ENCODE results near the gene MACROD1. TPM values are rescaled to one million over a fixed set of nuclear protein-coding genes. Genes with fewer than 3 reads are reported as not detected.
A peak's percentile ranks its signal among the peaks of the same experiment; 100 is the strongest.

MACROD1 gene
- total RNA-seq, 1 donor from 2014 or later: 4.1 TPM

GRCh38 chr11:64036087-64037026 lies 129.6 kb downstream of the MACROD1 start:
- TF ChIP-seq CTCF (IDR thresholded peaks at IDR 0.05; ENCODE audit: unreplicated experiment): no peak
- H3K27me3 Mint-ChIP-seq (ENCODE audit: unreplicated experiment): peaks cover 22% of the 10 kb centered on the region
- no peak overlapping the region for H3K4me3 Mint-ChIP-seq (ENCODE audit: unreplicated experiment)
- no peak overlapping the region for H3K27ac Mint-ChIP-seq (ENCODE audit: unreplicated experiment)
- no peak for DNase-seq (ENCODE audit: low spot score)
- H3K9me3 Mint-ChIP-seq (ENCODE audit: unreplicated experiment): no peaks in the 10 kb centered on the region
- peaks cover 6% of the 10 kb centered on the region for H3K36me3 Mint-ChIP-seq (ENCODE audit: low read depth, unreplicated experiment)
- peaks cover 3% of the 10 kb centered on the region for H3K4me1 Mint-ChIP-seq (ENCODE audit: unreplicated experiment)

GRCh38 chr11:64035576-64035975 lies 130.3 kb downstream of the MACROD1 start, which contains the start of gene FLRT1:
Gene FLRT1, plus strand, starts transcription at chr11:64035931. Its CDS starts 80,337 bp downstream, at chr11:64116268.
- Mint-ChIP-seq H3K9me3 (ENCODE audit: unreplicated experiment) (no peaks in the 10 kb centered on the region), H3K36me3 (ENCODE audit: low read depth, unreplicated experiment) (peaks cover 6% of the 10 kb centered on the region), H3K4me1 (ENCODE audit: unreplicated experiment) (peaks cover 3% of the 10 kb centered on the region), H3K27me3 (ENCODE audit: unreplicated experiment) (peaks cover 20% of the 10 kb centered on the region), H3K27ac (ENCODE audit: unreplicated experiment) (no peak within 1 kb of the TSS), H3K4me3 (ENCODE audit: unreplicated experiment) (peak within 1 kb of the TSS; percentile 68)
- no peak for TF ChIP-seq CTCF (IDR thresholded peaks at IDR 0.05; ENCODE audit: unreplicated experiment)
- DNase-seq (ENCODE audit: low spot score): no peak

- no peak for DNase-seq (ENCODE audit: low spot score)
- H3K27ac Mint-ChIP-seq (ENCODE audit: unreplicated experiment): no peak overlapping the region
- peak overlapping the region; percentile 68 for H3K4me3 Mint-ChIP-seq (ENCODE audit: unreplicated experiment)
- TF ChIP-seq CTCF (IDR thresholded peaks at IDR 0.05; ENCODE audit: unreplicated experiment): no peak
- peaks cover 6% of the 10 kb centered on the region for H3K36me3 Mint-ChIP-seq (ENCODE audit: low read depth, unreplicated experiment)
- H3K4me1 Mint-ChIP-seq (ENCODE audit: unreplicated experiment): peaks cover 3% of the 10 kb centered on the region
- H3K9me3 Mint-ChIP-seq (ENCODE audit: unreplicated experiment): no peaks in the 10 kb centered on the region
- H3K27me3 Mint-ChIP-seq (ENCODE audit: unreplicated experiment): peaks cover 22% of the 10 kb centered on the region
These were observed 130.8 kb downstream of the MACROD1 start for GRCh38 chr11:64035081-64035524.

DNA sequence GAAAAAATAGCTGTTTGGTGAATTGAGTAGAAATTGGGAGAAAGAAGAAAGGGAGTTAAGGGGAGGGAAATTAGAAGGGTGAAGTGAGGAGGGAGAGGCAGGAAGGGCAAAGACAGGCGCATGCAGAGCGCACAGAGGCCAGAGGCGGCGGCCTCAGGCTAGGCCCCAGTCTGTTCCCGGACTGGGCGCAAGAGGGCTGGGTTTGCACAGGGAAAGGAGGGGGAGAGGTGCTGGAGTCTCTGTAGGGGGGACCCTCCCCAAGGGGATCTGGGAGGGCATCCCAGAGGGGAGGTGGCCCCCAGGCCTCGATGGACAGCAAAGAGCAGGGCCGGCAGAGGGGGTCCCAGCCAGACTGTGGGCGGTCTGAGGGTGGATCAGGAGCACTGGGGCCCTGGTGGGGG lies 131.5 kb downstream of the MACROD1 start:
- peaks cover 3% of the 10 kb centered on the region for H3K4me1 Mint-ChIP-seq (ENCODE audit: unreplicated experiment)
- no peaks in the 10 kb centered on the region for H3K9me3 Mint-ChIP-seq (ENCODE audit: unreplicated experiment)
- H3K36me3 Mint-ChIP-seq (ENCODE audit: low read depth, unreplicated experiment): peaks cover 6% of the 10 kb centered on the region
- TF ChIP-seq CTCF (IDR thresholded peaks at IDR 0.05; ENCODE audit: unreplicated experiment): no peak
- H3K27ac Mint-ChIP-seq (ENCODE audit: unreplicated experiment): peak overlapping the region; percentile 14
- H3K27me3 Mint-ChIP-seq (ENCODE audit: unreplicated experiment): peaks cover 24% of the 10 kb centered on the region
- DNase-seq (ENCODE audit: low spot score): no peak
- peak overlapping the region; percentile 14 for H3K4me3 Mint-ChIP-seq (ENCODE audit: unreplicated experiment)

DNA sequence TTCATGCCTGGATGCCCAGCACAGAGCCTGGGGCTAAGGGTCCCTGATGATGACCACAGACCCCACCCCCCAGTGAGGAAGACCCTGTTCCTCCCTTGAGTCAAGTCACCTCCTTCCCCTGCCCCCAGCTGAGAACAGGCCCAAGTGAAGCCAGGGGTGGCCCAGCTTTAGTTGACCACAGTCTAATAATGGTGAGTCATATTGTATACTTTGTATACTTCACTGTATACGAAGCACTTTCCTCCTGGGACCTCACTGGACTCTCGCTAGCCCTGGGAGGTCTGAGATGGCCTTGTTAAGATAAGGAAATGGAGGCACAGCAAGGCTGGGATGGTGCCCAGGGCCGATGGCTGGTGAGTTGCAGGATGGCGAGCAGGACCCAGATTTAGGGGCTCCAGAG lies 133.9 kb downstream of the MACROD1 start:
- Mint-ChIP-seq H3K4me1 (ENCODE audit: unreplicated experiment) (peaks cover 10% of the 10 kb centered on the region), H3K36me3 (ENCODE audit: low read depth, unreplicated experiment) (peaks cover 6% of the 10 kb centered on the region), H3K27me3 (ENCODE audit: unreplicated experiment) (peaks cover 26% of the 10 kb centered on the region), H3K9me3 (ENCODE audit: unreplicated experiment) (no peaks in the 10 kb centered on the region), H3K4me3 (ENCODE audit: unreplicated experiment) (no peak overlapping the region), H3K27ac (ENCODE audit: unreplicated experiment) (no peak overlapping the region)
- TF ChIP-seq CTCF (IDR thresholded peaks at IDR 0.05; ENCODE audit: unreplicated experiment): no peak
- no peak for DNase-seq (ENCODE audit: low spot score)
